ENCODE results near the gene ZDHHC19.

The ZDHHC19 gene

GRCh38 chr3:196241704-196242103 is 30.5 kb upstream of the ZDHHC19 start:
- TF ChIP-seq CTCF (IDR thresholded peaks at IDR 0.05; ENCODE audit: borderline replicate concordance, insufficient read depth, low read depth, low read length), result no peak

GRCh38 chr3:196240424-196240823 is 29.2 kb upstream of the ZDHHC19 start:
- TF ChIP-seq CTCF (IDR thresholded peaks at IDR 0.05; ENCODE audit: borderline replicate concordance, insufficient read depth, low read depth, low read length), result no peak
- no peak overlapping the region for H3K4me3 ChIP-seq (ENCODE audit: low read depth, low read length)

More at GRCh38 chr3:196241704-196242103, 30.5 kb upstream of the ZDHHC19 start:
- no peak overlapping the region for H3K4me3 ChIP-seq (ENCODE audit: low read depth, low read length)

- no peak overlapping the region for H3K4me3 ChIP-seq (ENCODE audit: low read depth, low read length)
- TF ChIP-seq CTCF (IDR thresholded peaks at IDR 0.05; ENCODE audit: borderline replicate concordance, insufficient read depth, low read depth, low read length), result no peak
Observed at GRCh38 chr3:196238612-196239560, 27.7 kb upstream of the ZDHHC19 start.

- no peak overlapping the region for H3K4me3 ChIP-seq (ENCODE audit: low read depth, low read length)
- no peak for TF ChIP-seq CTCF (IDR thresholded peaks at IDR 0.05; ENCODE audit: borderline replicate concordance, insufficient read depth, low read depth, low read length)
Observed at GRCh38 chr3:196237203-196237602, 26.0 kb upstream of the ZDHHC19 start.

- no peak for TF ChIP-seq CTCF (IDR thresholded peaks at IDR 0.05; ENCODE audit: borderline replicate concordance, insufficient read depth, low read depth, low read length)
- no peak overlapping the region for H3K4me3 ChIP-seq (ENCODE audit: low read depth, low read length)
Observed at GRCh38 chr3:196236223-196236622, 25.0 kb upstream of the ZDHHC19 start.

- TF ChIP-seq CTCF (IDR thresholded peaks at IDR 0.05; ENCODE audit: borderline replicate concordance, insufficient read depth, low read depth, low read length), result no peak
- H3K4me3 ChIP-seq (ENCODE audit: low read depth, low read length), result no peak overlapping the region
Observed at GRCh38 chr3:196235452-196236122, 24.4 kb upstream of the ZDHHC19 start.
